HepG2 (cell line): ENCODE results near the gene METAP1D. TPM values are rescaled to one million over a fixed set of nuclear protein-coding genes. Genes with fewer than 3 reads are reported as not detected.
A peak's percentile ranks its signal among the peaks of the same experiment; 100 is the strongest.

Source experiments
- BRCA1 ChIP-seq: sonication (generic); formaldehyde crosslinking; IDR thresholded peaks from 2 replicates; pipeline ENCODE4 v1.4.0; 2020; ENCODE audit warnings: missing genetic modification reagents
- CEBPB ChIP-seq: IDR thresholded peaks from 2 replicates; pipeline ENCODE4 v1.6.1; 2011; ENCODE audit warnings: low read depth, low read length, improper control_type of control experiment, borderline replicate concordance
- CERS6 ChIP-seq: sonication (generic); formaldehyde crosslinking; IDR thresholded peaks from 2 replicates; pipeline ENCODE4 v1.5.0; 2020; ENCODE audit warnings: missing genetic modification reagents
- FOXK2 ChIP-seq: fragments of 450-650 bp; IDR thresholded peaks from 2 replicates; pipeline ENCODE4 v1.6.1; 2016
- GLI4 ChIP-seq: sonication (generic); formaldehyde crosslinking; IDR thresholded peaks from 2 replicates; pipeline ENCODE4 v1.5.1; 2020; ENCODE audit warnings: missing genetic modification reagents, mild to moderate bottlenecking, moderate library complexity, borderline replicate concordance
- MAFG ChIP-seq: sonication (generic); formaldehyde crosslinking; IDR thresholded peaks from 2 replicates; pipeline ENCODE4 v1.5.1; 2020; ENCODE audit warnings: mild to moderate bottlenecking, missing genetic modification reagents
- MAZ ChIP-seq, 2 experiments: sonication (generic) in 1 of 2; formaldehyde crosslinking in 1 of 2; IDR thresholded peaks; 2 replicates each; pipeline versions ENCODE4 v1.5.0 to v1.6.1; 2012 to 2020; ENCODE audit warnings: low read depth in 2 of 2, mild to moderate bottlenecking in 2 of 2, borderline replicate concordance in 1 of 2, improper control_type of control experiment in 1 of 2, low read length in 1 of 2, missing genetic modification reagents in 1 of 2, moderate library complexity in 1 of 2
- MTF1 ChIP-seq: sonication (generic); formaldehyde crosslinking; IDR thresholded peaks from 2 replicates; pipeline ENCODE4 v1.5.0; 2020; ENCODE audit warnings: missing genetic modification reagents
- NFIC ChIP-seq: IDR thresholded peaks from 2 replicates; pipeline ENCODE4 v1.6.1; 2012; ENCODE audit warnings: mild to moderate bottlenecking, low read length, inconsistent platforms
- SP4 ChIP-seq: sonication (generic); formaldehyde crosslinking; IDR thresholded peaks from 2 replicates; pipeline ENCODE4 v1.8.1; 2023; ENCODE audit warnings: mild to moderate bottlenecking, missing genetic modification reagents
- SRF ChIP-seq: IDR thresholded peaks from 2 replicates; pipeline ENCODE4 v1.6.1; 2011; ENCODE audit warnings: mild to moderate bottlenecking, low read depth, low read length, moderate library complexity
- ZFY ChIP-seq: sonication (generic); formaldehyde crosslinking; IDR thresholded peaks from 2 replicates; pipeline ENCODE4 v1.4.0; 2020; ENCODE audit warnings: missing genetic modification reagents
- ZIK1 ChIP-seq: sonication (generic); formaldehyde crosslinking; IDR thresholded peaks from 2 replicates; pipeline ENCODE4 v1.5.0; 2020; ENCODE audit warnings: mild to moderate bottlenecking, low read depth, missing genetic modification reagents, borderline replicate concordance
- ZNF550 ChIP-seq: sonication (generic); formaldehyde crosslinking; IDR thresholded peaks from 2 replicates; pipeline ENCODE4 v1.4.0; 2020; ENCODE audit warnings: mild to moderate bottlenecking, missing genetic modification reagents, borderline replicate concordance
- ZNF615 ChIP-seq: sonication (generic); formaldehyde crosslinking; IDR thresholded peaks from 2 replicates; pipeline ENCODE4 v1.5.0; 2020; ENCODE audit warnings: mild to moderate bottlenecking, missing genetic modification reagents, borderline replicate concordance
- ZNF7 ChIP-seq: IDR thresholded peaks from 2 replicates; pipeline ENCODE4 v1.6.1; 2016; ENCODE audit warnings: missing biosample characterization, missing genetic modification reagents
- ZNF703 ChIP-seq: sonication (generic); formaldehyde crosslinking; IDR thresholded peaks from 2 replicates; pipeline ENCODE4 v1.5.1; 2020; ENCODE audit warnings: missing genetic modification reagents, mild to moderate bottlenecking, moderate library complexity, borderline replicate concordance
- ZNF768 ChIP-seq: sonication (generic); formaldehyde crosslinking; IDR thresholded peaks from 2 replicates; pipeline ENCODE4 v1.4.0; 2020; ENCODE audit warnings: missing genetic modification reagents
- ZXDC ChIP-seq: sonication (generic); formaldehyde crosslinking; IDR thresholded peaks from 2 replicates; pipeline ENCODE4 v1.5.0; 2020; ENCODE audit warnings: mild to moderate bottlenecking, missing genetic modification reagents
- polyA plus RNA-seq, 8 experiments: library from polyadenylated mRNA; depleted of rRNA in 3 of 8; stranded (reverse) in 7 of 8; unstranded in 1 of 8; fragments of >200 nt; fragmentation: Illumina TruSeq in 4 of 8; extraction: Trizol in 4 of 8; gene quantifications; 2 replicates each; pipeline versions ENCODE4 v1.2.1 to v1.2.3, GENCODE V29; 2011 to 2016; ENCODE audit warnings: low read depth in 4 of 8, missing spikeins in 1 of 8, mixed read lengths in 1 of 8; ENCODE audit not compliant: insufficient read depth in 1 of 8
- total RNA-seq, 5 experiments: library from RNA; depleted of rRNA; stranded (reverse); fragments of >200 nt; fragmentation: Illumina TruSeq; extraction: Trizol; gene quantifications; 2 replicates each; pipeline ENCODE4 v1.2.3, GENCODE V29; 2016; ENCODE audit warnings: low read depth in 1 of 5
- TF ChIP-seq, protein P1 (sequence below): sonication (generic); formaldehyde crosslinking; IDR thresholded peaks from 2 replicates; pipeline ENCODE4 v1.5.1; 2020; ENCODE audit warnings: missing genetic modification reagents, mild to moderate bottlenecking, borderline replicate concordance
- TF ChIP-seq, protein P2 (sequence below): sonication (generic); formaldehyde crosslinking; IDR thresholded peaks from 2 replicates; pipeline ENCODE4 v1.5.0; 2020; ENCODE audit warnings: mild to moderate bottlenecking, missing genetic modification reagents

The METAP1D gene
- total and polyA plus RNA-seq, 2 of the 13 experiments (the other 11 are each of a cell fraction or from before 2014, with no cell fraction given): 14.7 to 21.6 TPM

- TF ChIP-seq ZIK1 (CRISPR knock-in tag) (peak; percentile 90; the same call in 1 of the 2 replicates), BRCA1 (CRISPR knock-in tag) (peak; percentile 76; the same call in 1 of the 2 replicates), CERS6 (CRISPR knock-in tag) (peak; percentile 73; the same call in 1 of the 2 replicates), ZNF550 (CRISPR knock-in tag) (no peak; the same call in 1 of the 2 replicates), ZXDC (CRISPR knock-in tag) (peak; percentile 99), MAFG (CRISPR knock-in tag) (no peak), NFIC (peak; percentile 77), ZNF7 (CRISPR knock-in tag) (peak; percentile 60; the same call in 1 of the 2 replicates), ZNF703 (CRISPR knock-in tag) (0 out of 2 replicates have a peak, but pooled peaks have one; percentile 76), ZNF768 (CRISPR knock-in tag) (peak; percentile 82), GLI4 (CRISPR knock-in tag) (peak; percentile 93; the same call in 1 of the 2 replicates), MAZ (IDR thresholded peaks at IDR 0.05; ENCODE audit: borderline replicate concordance, low read depth, low read length) (peak; percentile 94), MAZ (CRISPR knock-in tag; IDR thresholded peaks at IDR 0.05; ENCODE audit: low read depth) (peak; percentile 98), SRF (peak; percentile 40; the same call in 1 of the 2 replicates), ZFY (CRISPR knock-in tag) (peak; percentile 82), MTF1 (CRISPR knock-in tag) (peak; percentile 84; the same call in 1 of the 2 replicates), CEBPB (peak; percentile 45; the same call in 1 of the 2 replicates), ZNF615 (CRISPR knock-in tag) (no peak), SP4 (peak; percentile 89), FOXK2 (peak; percentile 90)
- TF ChIP-seq, protein P1, sequence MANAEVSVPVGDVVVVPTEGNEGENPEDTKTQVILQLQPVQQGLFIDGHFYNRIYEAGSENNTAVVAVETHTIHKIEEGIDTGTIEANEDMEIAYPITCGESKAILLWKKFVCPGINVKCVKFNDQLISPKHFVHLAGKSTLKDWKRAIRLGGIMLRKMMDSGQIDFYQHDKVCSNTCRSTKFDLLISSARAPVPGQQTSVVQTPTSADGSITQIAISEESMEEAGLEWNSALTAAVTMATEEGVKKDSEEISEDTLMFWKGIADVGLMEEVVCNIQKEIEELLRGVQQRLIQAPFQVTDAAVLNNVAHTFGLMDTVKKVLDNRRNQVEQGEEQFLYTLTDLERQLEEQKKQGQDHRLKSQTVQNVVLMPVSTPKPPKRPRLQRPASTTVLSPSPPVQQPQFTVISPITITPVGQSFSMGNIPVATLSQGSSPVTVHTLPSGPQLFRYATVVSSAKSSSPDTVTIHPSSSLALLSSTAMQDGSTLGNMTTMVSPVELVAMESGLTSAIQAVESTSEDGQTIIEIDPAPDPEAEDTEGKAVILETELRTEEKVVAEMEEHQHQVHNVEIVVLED (CRISPR knock-in tag): peak; percentile 89
- TF ChIP-seq, protein P2, sequence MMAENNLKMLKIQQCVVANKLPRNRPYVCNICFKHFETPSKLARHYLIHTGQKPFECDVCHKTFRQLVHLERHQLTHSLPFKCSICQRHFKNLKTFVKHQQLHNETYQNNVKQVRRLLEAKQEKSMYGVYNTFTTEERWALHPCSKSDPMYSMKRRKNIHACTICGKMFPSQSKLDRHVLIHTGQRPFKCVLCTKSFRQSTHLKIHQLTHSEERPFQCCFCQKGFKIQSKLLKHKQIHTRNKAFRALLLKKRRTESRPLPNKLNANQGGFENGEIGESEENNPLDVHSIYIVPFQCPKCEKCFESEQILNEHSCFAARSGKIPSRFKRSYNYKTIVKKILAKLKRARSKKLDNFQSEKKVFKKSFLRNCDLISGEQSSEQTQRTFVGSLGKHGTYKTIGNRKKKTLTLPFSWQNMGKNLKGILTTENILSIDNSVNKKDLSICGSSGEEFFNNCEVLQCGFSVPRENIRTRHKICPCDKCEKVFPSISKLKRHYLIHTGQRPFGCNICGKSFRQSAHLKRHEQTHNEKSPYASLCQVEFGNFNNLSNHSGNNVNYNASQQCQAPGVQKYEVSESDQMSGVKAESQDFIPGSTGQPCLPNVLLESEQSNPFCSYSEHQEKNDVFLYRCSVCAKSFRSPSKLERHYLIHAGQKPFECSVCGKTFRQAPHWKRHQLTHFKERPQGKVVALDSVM (CRISPR knock-in tag): peak; percentile 80
These were observed at the start of gene METAP1D (continued) for GRCh38 chr2:171999604-172000469.
